Liver (tissue), 3 donors: ENCODE measurements around the gene EAF1.

Experiments
- FOXA1 ChIP-seq: IDR thresholded peaks from 2 replicates; pipeline ENCODE4 v1.6.1; 2016; ENCODE audit warnings: antibody characterized with exemption
- TAF1 ChIP-seq: conservative IDR thresholded peaks from 2 replicates; pipeline ENCODE4 v1.6.1; 2016; ENCODE audit warnings: antibody characterized with exemption, mild to moderate bottlenecking
- YY1 ChIP-seq: IDR thresholded peaks from 2 replicates; pipeline ENCODE4 v1.6.1; 2016; ENCODE audit warnings: antibody characterized with exemption, mild to moderate bottlenecking
- TF ChIP-seq, protein P1 (sequence below): fragments of 150-350 bp; IDR thresholded peaks from 2 replicates; pipeline ENCODE4 v1.5.1; 2017; ENCODE audit warnings: improper control_type of control experiment, low read depth, low read length; ENCODE audit not compliant: missing input control
- donor health status: healthy.
- donor health status: healthy.

DNA sequence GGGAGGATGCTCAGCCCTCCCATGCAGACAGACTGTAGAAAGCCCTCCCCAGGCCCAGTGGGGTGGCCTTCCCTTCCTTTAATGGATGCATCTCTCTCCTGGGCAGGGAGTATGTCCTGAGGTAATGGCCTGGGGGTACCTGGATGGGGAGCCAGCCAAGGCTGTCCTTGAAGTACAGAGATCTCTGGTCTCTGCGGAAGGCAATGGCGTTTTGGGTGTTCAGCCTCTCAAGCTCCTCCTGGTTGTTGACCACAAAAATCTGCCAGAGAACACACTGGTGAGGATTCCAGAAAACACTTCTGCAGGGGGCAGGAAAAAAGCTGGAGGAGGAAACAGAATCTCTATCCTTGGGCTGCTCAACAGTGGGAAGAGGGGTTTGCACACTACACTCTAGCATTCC, 28.9 kb downstream of the EAF1 start:
- TF ChIP-seq, protein P1, sequence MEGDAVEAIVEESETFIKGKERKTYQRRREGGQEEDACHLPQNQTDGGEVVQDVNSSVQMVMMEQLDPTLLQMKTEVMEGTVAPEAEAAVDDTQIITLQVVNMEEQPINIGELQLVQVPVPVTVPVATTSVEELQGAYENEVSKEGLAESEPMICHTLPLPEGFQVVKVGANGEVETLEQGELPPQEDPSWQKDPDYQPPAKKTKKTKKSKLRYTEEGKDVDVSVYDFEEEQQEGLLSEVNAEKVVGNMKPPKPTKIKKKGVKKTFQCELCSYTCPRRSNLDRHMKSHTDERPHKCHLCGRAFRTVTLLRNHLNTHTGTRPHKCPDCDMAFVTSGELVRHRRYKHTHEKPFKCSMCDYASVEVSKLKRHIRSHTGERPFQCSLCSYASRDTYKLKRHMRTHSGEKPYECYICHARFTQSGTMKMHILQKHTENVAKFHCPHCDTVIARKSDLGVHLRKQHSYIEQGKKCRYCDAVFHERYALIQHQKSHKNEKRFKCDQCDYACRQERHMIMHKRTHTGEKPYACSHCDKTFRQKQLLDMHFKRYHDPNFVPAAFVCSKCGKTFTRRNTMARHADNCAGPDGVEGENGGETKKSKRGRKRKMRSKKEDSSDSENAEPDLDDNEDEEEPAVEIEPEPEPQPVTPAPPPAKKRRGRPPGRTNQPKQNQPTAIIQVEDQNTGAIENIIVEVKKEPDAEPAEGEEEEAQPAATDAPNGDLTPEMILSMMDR = no peak
- TF ChIP-seq FOXA1 = no peak
- no peak for TF ChIP-seq YY1
- no peak for TF ChIP-seq TAF1
